Fibroblast of lung (primary cell): ENCODE results near the gene TMED5. TPM values are rescaled to one million over a fixed set of nuclear protein-coding genes. Genes with fewer than 3 reads are reported as not detected.

Experiments
- DNase-seq, 2 donors: peaks; one replicate each; pipeline versions ENCODE4 v3.0.0 to v3.0.0-alpha.2; 2010; ENCODE audit warnings: low read depth in 2 of 2
- H2AFZ ChIP-seq: 2 replicates; pipeline ENCODE4 v1.5.1; 2012; ENCODE audit warnings: low read length, control low read depth, inconsistent platforms
- H3K27ac ChIP-seq: 2 replicates; pipeline ENCODE4 v1.5.1; 2011; ENCODE audit warnings: low read length, control low read depth; ENCODE audit not compliant: insufficient read depth
- H3K27me3 ChIP-seq: 2 replicates; pipeline ENCODE4 v1.5.1; 2011; ENCODE audit warnings: mild to moderate bottlenecking, low read length; ENCODE audit not compliant: control insufficient read depth, insufficient read depth
- H3K36me3 ChIP-seq: 2 replicates; pipeline ENCODE4 v1.5.1; 2011; ENCODE audit warnings: low read length; ENCODE audit not compliant: control insufficient read depth, insufficient read depth
- H3K4me1 ChIP-seq: 2 replicates; pipeline ENCODE4 v1.5.1; 2011; ENCODE audit warnings: low read length; ENCODE audit not compliant: control insufficient read depth, insufficient read depth; ENCODE audit errors: extremely low read depth
- H3K4me2 ChIP-seq: 2 replicates; pipeline ENCODE4 v1.5.1; 2011; ENCODE audit warnings: low read length, control low read depth; ENCODE audit not compliant: insufficient read depth; ENCODE audit errors: extremely low read depth
- H3K4me3 ChIP-seq, 4 experiments: fragments of 200-600 bp in 1 of 4; sonication (generic) in 1 of 4; replicated peaks in 1 of 4; 2 replicates each; pipeline ENCODE4 v1.5.1; 2011 to 2016; ENCODE audit warnings: low read length in 4 of 4, low read depth in 3 of 4, mild to moderate bottlenecking in 3 of 4, control low read depth in 2 of 4, inconsistent platforms in 1 of 4, mixed read lengths in 1 of 4; ENCODE audit not compliant: insufficient read depth in 1 of 4; ENCODE audit errors: control extremely low read depth in 1 of 4
- H3K79me2 ChIP-seq: 2 replicates; pipeline ENCODE4 v1.5.1; 2012; ENCODE audit warnings: mild to moderate bottlenecking, low read length, inconsistent platforms; ENCODE audit not compliant: control insufficient read depth, insufficient read depth
- H3K9ac ChIP-seq: 2 replicates; pipeline ENCODE4 v1.5.1; 2011; ENCODE audit warnings: mild to moderate bottlenecking, low read length, control low read depth; ENCODE audit not compliant: insufficient read depth
- H3K9me3 ChIP-seq: 2 replicates; pipeline ENCODE4 v1.5.1; 2012; ENCODE audit warnings: low read depth, low read length; ENCODE audit not compliant: control insufficient read depth, insufficient read depth
- H4K20me1 ChIP-seq: 2 replicates; pipeline ENCODE4 v1.5.1; 2011; ENCODE audit warnings: low read length; ENCODE audit not compliant: control insufficient read depth, insufficient read depth; ENCODE audit errors: extremely low read depth
- CTCF ChIP-seq, 2 donors: IDR thresholded peaks in 1 of 2; conservative IDR thresholded peaks in 1 of 2; 1 replicate in 1 of 2; 2 replicates in 1 of 2; pipeline ENCODE4 v1.5.1; 2011 to 2012; ENCODE audit warnings: low read length in 2 of 2, control low read depth in 1 of 2, inconsistent platforms in 1 of 2, low read depth in 1 of 2, mild to moderate bottlenecking in 1 of 2
- EZH2 ChIP-seq: IDR thresholded peaks from 2 replicates; pipeline ENCODE4 v1.5.1; 2012; ENCODE audit warnings: low read length, control low read depth, mild to moderate bottlenecking; ENCODE audit errors: missing control alignments
- polyA plus RNA-seq, 2 donors: library from polyadenylated mRNA; depleted of rRNA in 1 of 2; stranded (reverse) in 1 of 2; unstranded in 1 of 2; fragments of >200 nt; gene quantifications; 2 replicates each; pipeline ENCODE4 v1.2.1, GENCODE V29; 2011 to 2012; ENCODE audit warnings: missing spikeins in 1 of 2
- total RNA-seq: library from RNA; depleted of rRNA; stranded (reverse); fragments of >200 nt; gene quantifications from 2 replicates; pipeline ENCODE4 v1.2.1, GENCODE V29; 2014

TMED5 gene
- total and polyA plus RNA-seq, 2 donors (not counting 1 experiment from before 2014, with no cell fraction given): 56.0 to 82.6 TPM

- H3K36me3 ChIP-seq: peaks cover 5% of the 10 kb centered on the region
- no peaks in the 10 kb centered on the region for H3K79me2 ChIP-seq
- no peak overlapping the region for H2AFZ ChIP-seq
- H3K27ac ChIP-seq: no peak overlapping the region
- no peak for TF ChIP-seq EZH2
- TF ChIP-seq CTCF (conservative IDR thresholded peaks at IDR 0.05 in 1 of 2, IDR thresholded peaks at IDR 0.05 in 1 of 2; ENCODE audit: low read depth in 1 of 2, low read length in 2 of 2): no peak
- no peak for DNase-seq
- no peaks in the 10 kb centered on the region for H4K20me1 ChIP-seq
- no peak overlapping the region for H3K4me3 ChIP-seq
- no peak overlapping the region for H3K9ac ChIP-seq
- H3K27me3 ChIP-seq: no peaks in the 10 kb centered on the region
- no peaks in the 10 kb centered on the region for H3K9me3 ChIP-seq
- no peaks in the 10 kb centered on the region for H3K4me1 ChIP-seq
- no peak overlapping the region for H3K4me2 ChIP-seq
These were observed 43.8 kb downstream of the TMED5 start for GRCh38 chr1:93136445-93136844.

GRCh38 chr1:93132638-93133037 is 47.6 kb downstream of the TMED5 start:
- Histone ChIP-seq H3K27ac (no peak overlapping the region), H3K4me1 (no peaks in the 10 kb centered on the region), H3K79me2 (no peaks in the 10 kb centered on the region), H3K36me3 (peaks cover 5% of the 10 kb centered on the region), H2AFZ (no peak overlapping the region), H3K4me3 (no peak overlapping the region), H3K27me3 (no peaks in the 10 kb centered on the region), H3K4me2 (no peak overlapping the region), H4K20me1 (no peaks in the 10 kb centered on the region), H3K9ac (no peak overlapping the region), H3K9me3 (no peaks in the 10 kb centered on the region)
- DNase-seq: no peak
- TF ChIP-seq EZH2 (no peak), CTCF (conservative IDR thresholded peaks at IDR 0.05 in 1 of 2, IDR thresholded peaks at IDR 0.05 in 1 of 2; ENCODE audit: low read depth in 1 of 2, low read length in 2 of 2) (no peak)

- Histone ChIP-seq H3K27me3 (no peaks in the 10 kb centered on the region), H3K4me2 (no peak overlapping the region), H2AFZ (no peak overlapping the region), H3K4me3 (no peak overlapping the region), H3K27ac (no peak overlapping the region), H4K20me1 (no peaks in the 10 kb centered on the region), H3K4me1 (no peaks in the 10 kb centered on the region), H3K9me3 (no peaks in the 10 kb centered on the region), H3K79me2 (no peaks in the 10 kb centered on the region), H3K36me3 (no peaks in the 10 kb centered on the region), H3K9ac (no peak overlapping the region)
- TF ChIP-seq CTCF (conservative IDR thresholded peaks at IDR 0.05 in 1 of 2, IDR thresholded peaks at IDR 0.05 in 1 of 2; ENCODE audit: low read depth in 1 of 2, low read length in 2 of 2): no peak
- no peak for DNase-seq
These were observed 50.6 kb downstream of the TMED5 start for GRCh38 chr1:93129507-93130099.
